Lung (tissue), 12 donors: Measurements from ENCODE around the gene ANK3. TPM values are rescaled to one million over a fixed set of nuclear protein-coding genes. Genes with fewer than 3 reads are reported as not detected.

Source experiments
- ATAC-seq: fragments of 200-7000 bp; cut with Tn5 transposase; one replicate; pipeline ENCODE4 v1.9.1; 2020; ENCODE audit warnings: moderate number of reproducible peaks; ENCODE audit not compliant: insufficient read depth, low FRiP score
- DNase-seq, 3 donors: peaks; one replicate each; pipeline ENCODE4 v3.0.0-alpha.2; 2013 to 2017
- H3K27ac ChIP-seq, 2 donors: one replicate each; pipeline ENCODE4 v1.5.1; 2013; ENCODE audit warnings: mild to moderate bottlenecking in 2 of 2, moderate library complexity in 2 of 2, control low read depth in 1 of 2, inconsistent platforms in 1 of 2, low read depth in 1 of 2, low read length in 1 of 2
- H3K27me3 ChIP-seq, 3 donors: one replicate each; pipeline ENCODE4 v1.5.1; 2013; ENCODE audit warnings: low read length in 2 of 3; ENCODE audit not compliant: control insufficient read depth in 3 of 3, insufficient read depth in 3 of 3
- H3K36me3 ChIP-seq, 4 donors: one replicate each; pipeline ENCODE4 v1.5.1; 2013; ENCODE audit warnings: low read length in 4 of 4, mild to moderate bottlenecking in 1 of 4, moderate library complexity in 1 of 4; ENCODE audit not compliant: control insufficient read depth in 4 of 4, insufficient read depth in 4 of 4
- H3K4me1 ChIP-seq, 5 donors: one replicate each; pipeline ENCODE4 v1.5.1; 2013; ENCODE audit warnings: low read length in 5 of 5, mild to moderate bottlenecking in 2 of 5, moderate library complexity in 1 of 5; ENCODE audit not compliant: control insufficient read depth in 5 of 5, insufficient read depth in 5 of 5
- H3K4me3 ChIP-seq: one replicate; pipeline ENCODE4 v1.5.1; 2013; ENCODE audit warnings: mild to moderate bottlenecking, control low read depth, moderate library complexity
- H3K9ac ChIP-seq, 2 donors: one replicate each; pipeline ENCODE4 v1.5.1; 2013; ENCODE audit warnings: low read length in 2 of 2, control low read depth in 1 of 2; ENCODE audit not compliant: insufficient read depth in 1 of 2
- H3K9me3 ChIP-seq, 4 donors: one replicate each; pipeline ENCODE4 v1.5.1; 2013; ENCODE audit warnings: low read length in 3 of 4, mild to moderate bottlenecking in 1 of 4, moderate library complexity in 1 of 4; ENCODE audit not compliant: control insufficient read depth in 4 of 4, insufficient read depth in 3 of 4
- CTCF ChIP-seq: IDR thresholded peaks from 2 replicates; pipeline ENCODE4 v1.5.1; 2012; ENCODE audit warnings: mild to moderate bottlenecking; ENCODE audit errors: control extremely low read depth, extremely low read depth
- WGBS, 2 donors: extraction: QIAGEN DNeasy Blood & Tissue Kit; methylation state at CpG; one replicate each; pipeline ENCODE4 v1.1.7; 2013; 5-methylcytosine and 5-hydroxymethylcytosine counted together
- polyA plus RNA-seq, 2 donors: library from polyadenylated mRNA; stranded (reverse); fragments of 200-250 nt; gene quantifications; one replicate each; pipeline ENCODE4 v1.2.1, GENCODE V29; 2013
- total RNA-seq, 2 donors: library from RNA; depleted of rRNA in 1 of 2; stranded (reverse); fragments of >200 nt in 1 of 2; gene quantifications; one replicate each; pipeline ENCODE4 v1.2.1, GENCODE V29; 2014 to 2021
- donor health status: control.
- donor health status: control.
- donor health status: Bipolar disorder and iron deficiency.
- donor health status: healthy.
- donor health status: DM: yes; HTN: yes; CAD: no.

The ANK3 gene
- total and polyA plus RNA-seq, 4 donors, result 10.4 to 96.0 (median 46.4) TPM

GRCh38 chr10:60422809-60423208 is 33.1 kb upstream of the ANK3 start:
- DNase-seq, result no peak
- Histone ChIP-seq H3K4me1 (peaks cover 0 to 5% (median 0%) of the 10 kb centered on the region in 5 donors), H3K27me3 (no peaks in the 10 kb centered on the region), H3K9ac (no peak overlapping the region), H3K36me3 (no peaks in the 10 kb centered on the region), H3K4me3 (no peak overlapping the region), H3K9me3 (no peaks in the 10 kb centered on the region), H3K27ac (no peak overlapping the region)
- WGBS, 2 donors, result 78 to 86% methylated on average over 5 of the region's 5 CpGs
- no peak for TF ChIP-seq CTCF
- ATAC-seq, result no peak

- Histone ChIP-seq H3K27me3 (no peaks in the 10 kb centered on the region), H3K27ac (no peak overlapping the region), H3K36me3 (no peaks in the 10 kb centered on the region), H3K4me1 (peaks cover 0 to 5% (median 0%) of the 10 kb centered on the region in 5 donors), H3K9ac (no peak overlapping the region), H3K9me3 (no peaks in the 10 kb centered on the region), H3K4me3 (no peak overlapping the region)
- ATAC-seq (peak; percentile 17), DNase-seq (peak in 2 of 3 donors; percentile 35 to 50)
- whole genome bisulfite sequencing, 2 donors, result 64 to 66% methylated on average over 5 of the region's 5 CpGs
- no peak for TF ChIP-seq CTCF
These were observed 31.6 kb upstream of the ANK3 start for GRCh38 chr10:60420991-60421894.

- ATAC-seq, result no peak
- no peak for DNase-seq
- H3K27me3 ChIP-seq, result no peaks in the 10 kb centered on the region
- H3K4me3 ChIP-seq, result no peak overlapping the region
- no peaks in the 10 kb centered on the region for H3K9me3 ChIP-seq
- no peak for TF ChIP-seq CTCF
- H3K9ac ChIP-seq, result no peak overlapping the region
- H3K36me3 ChIP-seq, result no peaks in the 10 kb centered on the region
- peaks cover 0 to 5% (median 0%) of the 10 kb centered on the region in 5 donors for H3K4me1 ChIP-seq
- H3K27ac ChIP-seq, result no peak overlapping the region
These were observed 29.6 kb upstream of the ANK3 start for GRCh38 chr10:60419249-60419648.
